ENCODE data around the gene HOGA1. TPM values are rescaled to one million over a fixed set of nuclear protein-coding genes. Genes with fewer than 3 reads are reported as not detected.
A peak's percentile ranks its signal among the peaks of the same experiment; 100 is the strongest.

Gene HOGA1
- total RNA-seq (10 to 100 TPM in 1 of 4 donors, 1 to 10 TPM in 2, under 1 TPM in 1; 0.66 to 12.3 (median 4.9) TPM), polyA plus RNA-seq (1 to 10 TPM in 2 of 3 donors, under 1 TPM in 1; 0.96 to 3.4 (median 1.7) TPM)
- long read RNA-seq, donor 1, partial matches to known transcripts = 1 of 1 reads
- long read RNA-seq, donor 1, other reads (novel, unspliced or antisense) = 0 of 1 reads
- long read RNA-seq, donor 2, partial matches to known transcripts = 1 of 4 reads
- long read RNA-seq, donor 2, other reads (novel, unspliced or antisense) = 1 of 4 reads

DNA sequence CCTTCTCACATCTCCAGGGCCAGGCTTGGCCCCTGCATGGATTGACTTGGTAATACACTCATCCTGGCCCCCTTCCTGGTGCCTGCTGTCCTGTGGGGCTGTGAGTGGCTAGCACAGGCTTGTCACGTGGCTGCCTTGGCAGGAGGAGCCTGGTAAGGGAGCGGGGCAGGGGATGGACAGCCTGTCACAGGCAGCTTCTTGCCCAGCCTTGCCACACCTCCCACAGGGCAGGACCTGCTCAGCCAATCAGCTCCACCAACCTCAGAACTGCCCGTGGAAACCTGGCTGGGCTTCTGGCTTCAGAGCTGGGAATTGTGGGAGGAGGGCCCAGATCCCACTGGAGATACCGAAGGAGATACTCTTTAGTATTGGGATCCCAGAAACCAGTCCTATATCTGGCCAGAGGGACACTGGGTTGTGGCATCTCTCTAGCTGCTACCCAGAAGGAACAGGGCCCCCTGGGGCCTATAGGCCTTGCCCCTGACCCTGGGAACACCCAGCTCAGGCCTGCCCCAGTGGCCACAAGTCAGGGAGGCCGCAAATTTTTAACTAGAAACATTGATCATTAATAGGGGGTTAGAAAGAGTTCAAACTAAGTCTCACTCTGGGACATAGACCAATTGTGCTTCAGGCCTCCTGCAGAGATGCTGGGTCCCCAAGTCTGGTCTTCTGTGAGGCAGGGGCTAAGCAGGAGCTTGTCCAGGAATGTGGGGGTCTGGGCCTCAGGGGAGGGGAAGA, at the start of gene HOGA1:
Gene HOGA1, plus strand, starts transcription at position 330 of the 738 bp plus-strand sequence. Its CDS starts 315 bp downstream, at position 645.
- intact Hi-C loops (cut with DNase I) = no loop called here
- Histone ChIP-seq H3K4me1 (peaks cover 24% of the 10 kb centered on the region), H3K9me3 (no peaks in the 10 kb centered on the region), H3K36me3 (ENCODE audit: insufficient read depth in 1 of 2, low read depth in 1 of 2) (peaks cover 0 to 36% of the 10 kb centered on the region in 2 donors), H3K27ac (peak within 1 kb of the TSS; percentile 69), H3K4me3 (peak within 1 kb of the TSS; percentile 2), H3K27me3 (ENCODE audit: insufficient read depth in 3 of 3, low read length in 2 of 3) (no peaks in the 10 kb centered on the region)
- DNase-seq (peak; percentile 90 to 96), ATAC-seq (peak; percentile 75 to 96 (median 76))
- WGBS, 3 donors = 23 to 37% (median 28%) methylated on average over 5 of the region's 5 CpGs
- TF ChIP-seq, protein P1, sequence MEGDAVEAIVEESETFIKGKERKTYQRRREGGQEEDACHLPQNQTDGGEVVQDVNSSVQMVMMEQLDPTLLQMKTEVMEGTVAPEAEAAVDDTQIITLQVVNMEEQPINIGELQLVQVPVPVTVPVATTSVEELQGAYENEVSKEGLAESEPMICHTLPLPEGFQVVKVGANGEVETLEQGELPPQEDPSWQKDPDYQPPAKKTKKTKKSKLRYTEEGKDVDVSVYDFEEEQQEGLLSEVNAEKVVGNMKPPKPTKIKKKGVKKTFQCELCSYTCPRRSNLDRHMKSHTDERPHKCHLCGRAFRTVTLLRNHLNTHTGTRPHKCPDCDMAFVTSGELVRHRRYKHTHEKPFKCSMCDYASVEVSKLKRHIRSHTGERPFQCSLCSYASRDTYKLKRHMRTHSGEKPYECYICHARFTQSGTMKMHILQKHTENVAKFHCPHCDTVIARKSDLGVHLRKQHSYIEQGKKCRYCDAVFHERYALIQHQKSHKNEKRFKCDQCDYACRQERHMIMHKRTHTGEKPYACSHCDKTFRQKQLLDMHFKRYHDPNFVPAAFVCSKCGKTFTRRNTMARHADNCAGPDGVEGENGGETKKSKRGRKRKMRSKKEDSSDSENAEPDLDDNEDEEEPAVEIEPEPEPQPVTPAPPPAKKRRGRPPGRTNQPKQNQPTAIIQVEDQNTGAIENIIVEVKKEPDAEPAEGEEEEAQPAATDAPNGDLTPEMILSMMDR (IDR thresholded peaks at IDR 0.05) = no peak

DNA sequence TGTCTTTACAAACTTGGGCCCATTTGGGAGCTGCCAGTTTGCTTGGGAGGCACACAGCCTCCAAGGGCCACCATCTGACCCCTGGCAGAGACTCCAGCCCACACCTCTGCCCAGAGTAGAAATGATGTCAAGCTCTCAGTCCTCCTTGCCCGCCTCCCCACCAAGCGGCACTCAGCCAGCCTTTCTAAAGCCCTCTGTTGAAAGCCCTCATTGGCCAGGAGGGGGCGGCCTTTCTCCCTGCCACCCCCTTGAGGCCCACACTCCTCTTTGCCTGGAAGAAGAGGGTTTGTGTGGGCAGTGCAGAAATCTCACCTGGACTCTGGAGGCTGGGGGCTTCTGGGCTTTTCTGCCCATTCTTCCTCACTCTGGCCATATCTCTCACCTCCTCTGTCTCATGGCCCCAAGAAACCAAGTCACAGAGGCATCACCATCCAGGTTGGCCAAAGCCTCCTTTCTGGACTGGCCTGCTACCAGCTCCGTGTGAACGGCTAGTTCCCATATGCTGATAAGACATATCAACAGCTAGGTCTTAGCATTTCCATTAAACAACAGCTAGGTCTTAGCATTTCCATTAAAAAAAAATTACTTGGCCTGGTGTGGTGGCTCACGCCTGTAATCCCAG, 49.3 kb upstream of the HOGA1 start:
- Histone ChIP-seq H3K9me3 (no peaks in the 10 kb centered on the region), H3K36me3 (ENCODE audit: insufficient read depth in 1 of 2, low read depth in 1 of 2) (no peaks in the 10 kb centered on the region), H3K4me1 (peaks cover 6% of the 10 kb centered on the region), H3K27me3 (ENCODE audit: insufficient read depth in 3 of 3, low read length in 2 of 3) (no peaks in the 10 kb centered on the region), H3K27ac (no peak overlapping the region), H3K4me3 (no peak overlapping the region)
- TF ChIP-seq, protein P1 (IDR thresholded peaks at IDR 0.05) = peak; percentile 40
- DNase-seq (peak; percentile 51 to 75), ATAC-seq (peak; percentile 55 to 77 (median 58))
- intact Hi-C loops (cut with DNase I) = no loop called here
- 78 to 87% (median 80%) methylated on average over 6 of the region's 6 CpGs for WGBS, 3 donors

DNA sequence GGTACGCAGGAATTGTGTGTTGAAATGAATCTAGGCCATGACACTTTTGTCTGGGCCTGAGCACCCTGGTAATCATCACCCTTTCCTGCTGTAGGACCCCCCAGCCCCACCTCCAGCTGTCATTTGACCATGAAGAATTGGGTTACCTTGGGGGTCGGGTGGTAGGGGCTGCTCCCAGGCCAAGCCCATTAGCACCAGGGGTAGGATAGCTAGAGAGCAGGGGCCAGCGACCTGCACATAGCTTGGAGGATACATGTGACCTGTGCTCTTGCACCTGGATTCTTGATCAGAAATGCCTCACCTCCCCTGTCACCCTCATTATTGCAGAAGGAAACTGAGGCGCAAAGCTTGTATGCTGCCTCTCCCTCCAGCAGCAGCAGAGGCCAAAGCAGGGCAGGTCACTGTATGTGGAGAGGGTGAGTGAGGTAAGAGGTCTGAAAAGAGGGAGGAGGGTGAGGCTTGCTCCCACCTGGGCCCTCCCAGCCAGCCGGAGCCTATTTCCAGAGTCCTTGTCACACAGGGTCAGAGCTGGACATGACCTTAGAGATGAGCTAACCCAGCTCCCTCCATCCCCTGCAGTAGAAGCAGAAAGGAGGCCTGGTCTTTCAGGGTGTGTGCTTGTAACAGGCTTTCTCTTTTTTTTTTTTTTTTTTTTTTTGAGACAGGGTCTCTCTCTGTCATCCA, 46.9 kb upstream of the HOGA1 start:
- Histone ChIP-seq H3K36me3 (ENCODE audit: insufficient read depth in 1 of 2, low read depth in 1 of 2) (no peaks in the 10 kb centered on the region), H3K27ac (no peak overlapping the region), H3K4me1 (peaks cover 30% of the 10 kb centered on the region), H3K4me3 (no peak overlapping the region), H3K27me3 (ENCODE audit: insufficient read depth in 3 of 3, low read length in 2 of 3) (no peaks in the 10 kb centered on the region), H3K9me3 (no peaks in the 10 kb centered on the region)
- DNase-seq (no peak), ATAC-seq (no peak)
- TF ChIP-seq, protein P1 (IDR thresholded peaks at IDR 0.05) = no peak
- intact Hi-C loops (cut with DNase I) = no loop called here
- 87 to 96% (median 92%) methylated on average over 5 of the region's 5 CpGs for WGBS, 3 donors

DNA sequence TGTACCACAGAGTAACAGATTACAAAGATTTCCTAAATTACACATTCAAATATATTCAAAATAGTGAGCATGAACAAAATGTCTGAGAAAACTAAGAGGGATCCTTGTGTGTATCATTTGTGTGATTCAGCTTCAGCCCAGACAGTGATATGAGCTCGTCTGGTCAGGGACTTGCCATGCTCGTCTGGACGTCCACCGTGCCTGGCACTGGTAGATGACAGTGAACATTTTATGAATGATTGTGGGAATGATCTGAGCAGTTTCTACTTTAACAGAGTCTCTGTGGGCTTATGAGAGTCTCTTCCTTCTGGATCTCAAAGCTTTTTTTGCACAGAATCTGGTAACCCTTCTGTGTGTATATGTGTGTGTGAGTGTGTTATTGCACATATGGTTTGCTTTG, 45.8 kb upstream of the HOGA1 start:
- Histone ChIP-seq H3K4me1 (peaks cover 37% of the 10 kb centered on the region), H3K36me3 (ENCODE audit: insufficient read depth in 1 of 2, low read depth in 1 of 2) (no peaks in the 10 kb centered on the region), H3K27ac (no peak overlapping the region), H3K4me3 (no peak overlapping the region), H3K27me3 (ENCODE audit: insufficient read depth in 3 of 3, low read length in 2 of 3) (no peaks in the 10 kb centered on the region), H3K9me3 (no peaks in the 10 kb centered on the region)
- 35 to 53% (median 40%) methylated on average over 4 of the region's 4 CpGs for WGBS, 3 donors
- TF ChIP-seq, protein P1 (IDR thresholded peaks at IDR 0.05) = no peak
- DNase-seq (no peak), ATAC-seq (no peak)
- intact Hi-C loops (cut with DNase I) = no loop called here

Measured in psoas muscle (tissue), 8 donors.